Stimulated activated CD4-positive, alpha-beta T cell treated with anti-CD3 and anti-CD28 coated beads, Interleukin-12 subunit alpha, Interleukin-12 subunit beta, amount 100 ng/mL, for 24 hours (primary cell): ENCODE measurements around the gene C9.
"Not testable (repeated sequence)": the region's sequence is repeated elsewhere in the genome, so short reads cannot be mapped to it uniquely, and the experiment has no call there.

Source experiments
- DNase-seq, 2 experiments: peaks; one replicate each; pipeline ENCODE4 v3.0.0-alpha.2; 2020; ENCODE audit warnings: low read depth in 2 of 2

Gene C9

DNA sequence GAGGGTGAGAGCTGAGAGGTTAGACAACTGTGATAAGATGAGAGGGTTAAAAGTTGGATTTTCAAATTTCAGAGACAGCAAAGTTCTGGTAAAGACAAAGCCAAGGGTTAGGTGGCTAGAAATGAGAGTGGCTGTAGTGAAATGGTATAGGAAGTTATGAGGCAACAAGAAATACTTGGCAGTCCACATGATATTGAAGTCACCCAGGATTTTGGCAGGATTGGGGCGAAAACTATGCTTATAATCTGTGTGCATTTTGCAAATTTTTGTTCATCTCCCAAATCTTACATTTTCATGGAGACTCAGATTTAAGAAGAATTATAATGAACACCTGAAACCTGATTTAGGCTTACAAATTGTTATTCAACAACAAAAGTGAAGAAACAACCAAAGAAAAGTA is 35.6 kb downstream of the C9 start:
- DNase-seq, result no peak

DNA sequence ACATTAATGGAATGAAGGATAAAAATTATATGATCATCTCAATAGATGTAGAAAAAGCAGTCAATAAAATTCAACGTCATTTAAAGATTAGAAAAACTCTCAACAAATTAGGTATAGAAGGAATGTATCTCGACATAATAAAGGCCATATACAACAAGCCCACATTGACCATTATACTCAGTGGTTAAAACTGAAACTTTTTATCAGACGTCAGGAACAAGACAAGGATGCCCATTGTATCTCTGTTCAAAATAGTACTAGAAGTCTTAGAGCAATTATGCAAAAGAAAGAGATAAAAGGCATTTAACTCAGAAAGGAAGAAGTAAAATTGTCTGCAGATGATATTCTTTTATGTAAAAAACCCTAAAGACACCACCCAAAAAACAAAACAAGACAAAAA is 40.8 kb downstream of the C9 start:
- DNase-seq, result no peak

DNA sequence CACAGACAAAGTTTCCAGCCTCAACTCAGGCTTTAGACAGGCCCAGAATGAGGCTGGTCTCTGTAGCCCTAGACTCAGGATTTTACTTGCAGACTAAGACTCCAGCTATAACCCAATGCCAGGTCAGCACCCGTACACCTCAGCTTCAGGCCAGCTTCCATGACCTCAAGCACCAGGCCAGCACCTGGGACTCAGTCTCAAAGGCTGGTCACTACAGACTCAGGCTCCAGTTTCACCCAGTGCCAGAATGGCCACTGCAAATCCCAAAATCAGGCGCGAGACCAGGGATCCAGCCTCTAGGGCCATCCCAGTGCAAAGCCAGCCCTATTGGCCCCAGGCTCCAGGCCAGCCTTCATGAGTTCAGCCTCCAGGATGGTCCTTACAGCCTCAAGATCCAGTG is 44.9 kb downstream of the C9 start:
- DNase-seq, result no peak

DNA sequence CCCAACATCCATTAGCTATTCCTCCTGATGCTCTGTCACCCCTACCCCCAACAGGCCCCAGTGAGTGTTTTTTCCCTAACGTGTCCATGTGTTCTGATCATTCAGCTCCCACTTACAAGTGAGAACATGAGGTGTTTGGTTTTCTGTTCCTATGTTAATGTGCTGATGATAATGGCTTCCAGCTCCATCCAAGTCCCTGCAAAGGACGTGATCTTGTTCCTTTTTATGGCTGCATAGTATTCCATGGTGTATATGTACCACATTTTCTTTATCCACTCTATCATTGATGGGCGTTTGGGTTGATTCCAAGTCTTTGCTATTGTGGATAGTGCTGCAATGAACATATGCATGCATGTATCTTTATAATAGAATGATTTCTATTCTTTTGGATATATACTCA is 47.8 kb downstream of the C9 start:
- DNase-seq, result not testable (repeated sequence)

DNA sequence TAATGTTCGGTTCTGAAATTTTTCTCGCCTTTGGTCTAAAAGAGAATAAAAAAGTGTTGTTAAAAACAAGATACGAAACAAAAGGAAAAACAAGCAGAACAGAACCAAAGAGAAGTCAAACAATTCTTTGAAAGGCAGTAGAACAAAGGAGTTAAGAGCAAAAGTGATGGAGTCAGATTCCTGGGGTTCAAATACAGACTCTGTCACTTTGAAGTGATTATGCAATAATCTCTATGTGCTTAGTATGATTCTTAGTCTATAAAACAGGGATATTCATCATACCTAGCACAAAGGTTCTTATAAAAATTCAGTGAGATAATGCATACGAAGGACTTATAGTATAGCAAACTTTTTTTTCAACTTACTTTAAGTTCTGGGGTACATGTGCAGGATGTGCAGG is 48.3 kb downstream of the C9 start:
- no peak for DNase-seq

- no peak for DNase-seq
Observed at GRCh38 chr5:39314591-39314990, 49.7 kb downstream of the C9 start.

DNA sequence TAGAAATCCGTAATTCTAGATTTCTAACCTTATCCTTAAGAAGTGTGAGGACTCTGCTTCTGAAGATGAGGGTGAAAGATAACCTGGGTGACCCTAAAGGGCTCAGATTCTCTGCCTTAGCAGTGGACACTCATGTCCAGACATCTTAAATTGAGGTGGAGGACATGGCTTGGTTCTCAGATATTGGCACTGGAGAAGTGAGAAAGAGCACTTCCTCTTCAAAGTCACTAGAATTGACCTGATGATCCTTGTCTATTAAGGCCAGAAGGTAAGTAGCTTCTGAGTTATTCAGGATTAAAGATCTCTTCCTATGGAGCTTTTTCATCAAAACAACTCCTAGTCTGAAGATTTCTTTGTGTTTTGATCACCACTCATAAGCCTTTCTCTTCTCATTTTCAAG is 54.8 kb downstream of the C9 start:
- DNase-seq, result no peak

GRCh38 chr5:39302472-39302871 is 61.8 kb downstream of the C9 start:
- no peak for DNase-seq

- DNase-seq, result no peak
Observed at GRCh38 chr5:39301406-39301805, 62.9 kb downstream of the C9 start.

DNA sequence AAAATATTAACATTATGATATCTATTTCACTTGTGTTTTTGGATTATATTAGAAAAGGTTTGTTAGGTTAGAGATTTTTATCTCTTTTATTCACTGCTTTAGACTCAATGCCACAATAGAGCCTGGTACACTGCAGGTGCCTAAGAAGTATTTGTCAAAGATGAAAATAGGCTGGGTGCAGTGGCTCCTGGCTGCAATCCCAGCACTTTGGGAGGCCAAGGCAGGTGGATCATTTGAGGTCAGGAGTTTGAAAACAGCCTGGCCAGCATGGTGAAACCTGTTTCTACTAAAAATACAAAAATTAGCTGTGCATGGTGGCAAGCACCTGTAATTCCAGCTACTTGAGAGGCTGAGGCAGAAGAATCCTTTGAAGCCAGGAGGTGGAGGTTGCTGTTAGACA is 64.3 kb downstream of the C9 start:
- no peak for DNase-seq

GRCh38 chr5:39294736-39295135 is 69.6 kb downstream of the C9 start:
- no peak for DNase-seq

GRCh38 chr5:39284552-39284951 is 79.7 kb downstream of the C9 start:
- no peak for DNase-seq

- DNase-seq, result peak in 1 of 2 experiments; percentile 29
Observed at GRCh38 chr5:39283231-39283818, 81.0 kb downstream of the C9 start.

DNA sequence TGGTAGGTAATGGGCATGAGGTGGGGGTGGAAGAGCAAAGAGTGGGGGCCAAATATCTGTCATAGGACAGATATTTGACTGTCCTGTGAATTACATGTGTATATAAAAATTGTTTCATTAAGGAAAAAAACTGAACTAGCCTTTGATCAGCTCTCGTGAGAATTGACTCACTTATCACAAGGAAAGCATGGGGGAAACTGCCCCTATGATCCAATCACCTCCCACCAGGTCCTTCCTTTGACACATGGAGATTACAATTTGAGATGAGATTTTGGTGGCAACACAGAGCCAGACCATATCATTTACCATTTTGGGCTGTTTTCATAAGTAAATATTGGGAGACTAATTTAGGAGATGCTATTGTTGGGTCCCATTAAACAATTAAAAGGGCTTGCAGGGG is 81.7 kb downstream of the C9 start:
- DNase-seq, result no peak

- not testable (repeated sequence) for DNase-seq
Observed at GRCh38 chr5:39275865-39276264, 88.4 kb downstream of the C9 start.

- no peak for DNase-seq
Observed at GRCh38 chr5:39274398-39275085, 89.8 kb downstream of the C9 start.

- no peak for DNase-seq
Observed at GRCh38 chr5:39273314-39273954, 90.9 kb downstream of the C9 start.

GRCh38 chr5:39272869-39273231 is 91.4 kb downstream of the C9 start:
- DNase-seq, result not testable (repeated sequence)

GRCh38 chr5:39270225-39270848 is 94.0 kb downstream of the C9 start:
- DNase-seq, result no peak

DNA sequence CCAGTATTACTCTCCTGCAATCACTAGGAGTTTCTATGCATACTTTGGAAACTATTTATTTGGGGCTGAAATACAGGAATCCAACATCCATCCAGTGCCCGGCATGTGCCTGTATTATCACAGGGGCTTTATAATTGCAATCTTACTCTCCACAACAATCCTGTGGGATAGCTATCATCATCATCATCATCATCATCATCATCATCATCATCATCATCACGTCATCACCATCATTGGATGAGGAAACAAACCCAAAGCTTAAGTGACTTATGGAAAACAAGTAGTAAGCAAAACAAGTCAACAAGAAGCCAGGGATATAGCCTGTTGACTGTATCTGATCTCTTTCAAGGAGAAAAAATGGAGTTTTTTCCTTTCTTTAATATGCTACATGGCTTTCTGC is 97.1 kb downstream of the C9 start:
- DNase-seq, result no peak

DNA sequence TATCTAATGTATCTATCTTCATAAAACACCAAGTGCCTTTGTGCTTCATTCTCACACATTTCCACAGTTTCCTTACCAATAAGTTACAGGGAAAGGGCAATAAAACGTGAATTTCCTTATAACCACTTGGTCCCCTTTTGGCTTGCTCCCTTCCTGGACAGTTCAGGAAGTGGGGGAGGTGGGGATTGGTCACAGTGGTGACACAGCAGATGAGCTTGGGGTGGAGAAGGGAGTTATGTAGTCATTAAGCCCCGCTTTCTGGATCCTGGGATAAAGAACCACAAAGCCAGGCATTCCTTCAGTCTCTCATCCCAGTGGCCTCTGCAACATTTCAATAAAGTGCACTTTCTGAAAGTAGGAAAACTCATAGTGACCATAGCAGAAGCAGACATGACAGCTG is 97.9 kb downstream of the C9 start:
- DNase-seq, result no peak

DNA sequence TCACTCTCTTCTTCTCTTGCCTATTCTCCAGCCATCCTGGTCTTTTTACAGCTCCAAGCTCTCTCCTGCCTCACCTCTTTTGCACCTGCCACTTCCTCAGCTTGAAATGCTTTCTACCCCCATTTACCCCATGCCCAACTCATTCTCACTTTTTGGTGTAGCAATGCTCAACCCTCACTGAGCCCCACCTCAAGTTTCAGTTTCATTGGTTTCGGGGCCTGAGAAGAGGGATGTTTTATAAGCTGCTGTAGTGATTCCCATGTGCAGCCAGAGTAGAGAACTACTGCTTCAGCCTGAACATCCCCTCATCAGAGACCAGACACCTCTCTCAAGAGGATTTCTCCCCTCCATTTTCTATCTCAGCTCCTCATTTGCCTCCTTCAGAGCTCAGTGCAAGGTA is 99.8 kb downstream of the C9 start:
- DNase-seq, result no peak

- no peak for DNase-seq
Observed at GRCh38 chr5:39262981-39263380, 101.3 kb downstream of the C9 start.
